CD4-positive, alpha-beta T cell treated with Interleukin-4 for 4 hours (primary cell): Measurements from ENCODE around the gene HIVEP3.
A peak's percentile ranks its signal among the peaks of the same experiment; 100 is the strongest.

Experiments used
- DNase-seq: peaks from one replicate; pipeline ENCODE4 v3.0.0-alpha.2; 2020

HIVEP3 gene

DNA sequence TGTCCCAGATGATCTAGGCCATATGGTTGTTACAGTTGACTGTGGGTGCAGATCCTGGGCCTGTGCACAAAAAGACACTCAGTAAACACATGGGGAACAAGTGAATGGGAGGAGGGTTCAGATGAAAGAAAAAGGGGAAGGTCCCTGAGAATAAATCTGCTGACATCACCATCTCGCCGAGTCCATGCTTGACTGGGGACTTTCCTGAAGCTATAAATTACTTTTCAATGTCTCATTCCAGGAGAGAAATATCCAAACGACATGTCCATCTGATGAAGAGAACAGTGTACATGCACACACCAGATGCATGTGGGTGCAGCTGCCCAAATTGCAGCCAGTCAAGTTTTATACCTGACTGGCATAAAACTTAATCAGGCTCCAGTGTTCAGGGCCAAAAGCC lies 109.0 kb downstream of the HIVEP3 start:
- DNase-seq = no peak

DNA sequence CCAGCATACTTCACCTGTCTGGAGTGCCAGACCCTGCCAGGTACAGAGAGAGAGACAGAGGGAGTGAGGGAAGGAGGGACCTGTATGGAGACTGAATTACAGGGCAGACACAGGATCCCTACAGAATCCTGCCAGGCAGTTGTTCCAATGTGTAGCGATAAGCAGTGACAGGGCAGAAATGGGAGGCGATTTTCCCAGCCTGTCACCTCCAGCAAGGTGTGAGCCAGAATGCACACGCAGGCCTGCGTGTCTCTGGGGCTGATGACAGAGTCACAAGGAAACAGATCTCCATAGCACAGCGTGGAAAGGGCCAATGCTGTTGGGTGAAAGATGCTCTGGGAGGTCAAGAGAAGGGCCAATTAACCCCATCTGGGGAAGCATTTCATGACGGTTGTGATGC lies 111.3 kb downstream of the HIVEP3 start:
- DNase-seq = no peak

DNA sequence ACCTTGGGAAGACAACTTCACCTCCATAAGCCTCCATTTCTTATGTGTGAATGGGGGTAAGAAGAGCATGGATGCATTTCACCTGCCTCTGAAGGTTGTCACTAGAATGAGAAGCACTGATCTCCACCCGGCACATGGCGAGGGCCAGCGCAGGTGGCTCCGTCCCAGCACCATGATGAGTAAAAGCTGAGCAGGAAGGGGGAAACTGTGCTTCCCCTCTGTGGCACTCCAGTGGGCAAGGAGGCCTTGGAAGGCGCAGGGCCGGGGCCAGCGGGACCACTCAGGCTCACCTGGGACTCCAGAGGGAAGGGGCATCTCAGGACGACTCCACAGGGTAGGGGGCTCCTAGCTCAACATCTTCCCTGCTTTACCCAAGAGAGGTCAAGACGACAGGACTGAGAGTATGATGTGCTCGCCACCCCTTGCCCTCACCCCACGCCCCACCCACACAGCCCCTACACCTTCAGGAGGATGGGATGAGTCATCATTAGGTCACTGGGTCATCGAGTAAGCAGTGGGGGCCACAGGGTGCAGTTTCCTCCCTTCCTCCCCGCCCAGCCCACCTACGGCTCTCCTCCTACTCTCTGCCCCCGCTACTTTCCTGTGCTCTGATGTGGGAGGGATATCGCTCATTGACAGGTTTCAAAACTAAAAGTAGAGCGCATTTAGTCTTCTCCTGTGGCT lies 112.1 kb downstream of the HIVEP3 start:
- DNase-seq = peak; percentile 57

DNA sequence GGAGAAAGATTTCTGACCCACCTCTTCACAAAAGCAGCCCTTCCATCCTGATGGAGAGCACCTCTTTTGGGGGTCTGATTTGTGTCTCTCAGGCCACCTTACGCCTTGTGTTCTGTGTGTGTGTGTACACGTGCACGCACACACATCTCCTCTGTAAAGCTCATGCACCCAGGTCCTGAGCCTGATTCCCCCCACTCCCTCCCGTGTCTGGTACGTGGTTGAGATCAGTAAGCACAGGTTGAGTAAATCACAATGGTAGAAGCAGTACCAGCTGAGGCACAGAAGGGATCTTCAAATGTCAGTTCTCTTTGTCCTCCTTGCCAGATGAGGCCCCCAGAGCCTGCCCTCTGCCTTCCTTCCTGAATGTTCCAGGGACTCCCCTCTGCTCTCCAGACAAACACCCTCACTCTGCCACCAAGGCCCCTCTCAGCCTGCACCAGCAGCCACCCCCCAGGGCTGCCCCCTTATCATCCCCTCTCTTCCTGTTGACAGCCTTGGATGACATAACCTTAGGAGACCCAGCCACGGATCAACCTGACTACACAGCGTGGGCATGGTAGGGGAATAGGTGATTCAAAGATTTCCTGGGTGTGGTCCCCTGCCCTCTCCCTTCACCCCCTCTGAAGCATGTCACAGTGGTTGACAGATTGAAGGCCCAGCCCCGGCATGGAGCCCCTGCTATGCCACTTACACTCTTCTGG lies 112.8 kb downstream of the HIVEP3 start:
- peak; percentile 44 for DNase-seq

DNA sequence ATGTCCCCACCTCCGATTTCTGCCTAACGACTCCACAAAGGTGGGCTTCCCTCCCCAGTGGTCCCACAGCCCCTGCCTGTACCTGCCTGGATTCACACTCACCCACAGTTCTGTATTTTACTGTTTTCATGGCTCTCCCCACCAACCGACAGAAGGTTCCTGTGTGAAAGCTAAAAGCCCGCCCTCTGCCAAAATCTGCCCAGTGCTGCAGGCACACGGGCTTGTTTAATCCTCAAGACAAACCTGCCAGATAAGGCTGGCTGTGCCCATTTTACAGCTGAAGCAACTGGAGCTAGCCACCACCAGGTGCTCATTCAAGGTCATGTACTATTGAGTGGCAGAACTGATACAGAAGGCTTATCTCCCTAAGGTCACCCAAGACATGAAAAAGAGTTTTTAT lies 114.5 kb downstream of the HIVEP3 start:
- DNase-seq = peak; percentile 47

DNA sequence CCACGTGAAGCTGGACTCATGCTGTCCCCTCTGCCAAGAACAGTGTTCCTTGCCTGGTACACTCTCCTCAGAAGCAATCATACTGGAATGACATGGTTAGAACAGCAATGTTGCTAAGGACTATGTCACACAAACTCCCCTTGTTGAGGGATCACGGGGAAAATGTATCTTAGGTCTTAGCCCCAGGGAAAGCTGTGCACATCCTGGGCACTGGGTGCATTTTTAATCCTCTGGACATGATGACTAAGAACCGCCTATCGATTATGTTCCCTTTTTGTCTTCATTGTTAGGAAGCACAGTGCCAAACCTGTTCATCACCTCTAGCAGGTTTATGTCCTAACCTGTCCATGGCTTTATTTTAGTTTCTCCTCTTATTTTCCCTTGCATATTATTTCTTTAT lies 115.1 kb downstream of the HIVEP3 start:
- no peak for DNase-seq

DNA sequence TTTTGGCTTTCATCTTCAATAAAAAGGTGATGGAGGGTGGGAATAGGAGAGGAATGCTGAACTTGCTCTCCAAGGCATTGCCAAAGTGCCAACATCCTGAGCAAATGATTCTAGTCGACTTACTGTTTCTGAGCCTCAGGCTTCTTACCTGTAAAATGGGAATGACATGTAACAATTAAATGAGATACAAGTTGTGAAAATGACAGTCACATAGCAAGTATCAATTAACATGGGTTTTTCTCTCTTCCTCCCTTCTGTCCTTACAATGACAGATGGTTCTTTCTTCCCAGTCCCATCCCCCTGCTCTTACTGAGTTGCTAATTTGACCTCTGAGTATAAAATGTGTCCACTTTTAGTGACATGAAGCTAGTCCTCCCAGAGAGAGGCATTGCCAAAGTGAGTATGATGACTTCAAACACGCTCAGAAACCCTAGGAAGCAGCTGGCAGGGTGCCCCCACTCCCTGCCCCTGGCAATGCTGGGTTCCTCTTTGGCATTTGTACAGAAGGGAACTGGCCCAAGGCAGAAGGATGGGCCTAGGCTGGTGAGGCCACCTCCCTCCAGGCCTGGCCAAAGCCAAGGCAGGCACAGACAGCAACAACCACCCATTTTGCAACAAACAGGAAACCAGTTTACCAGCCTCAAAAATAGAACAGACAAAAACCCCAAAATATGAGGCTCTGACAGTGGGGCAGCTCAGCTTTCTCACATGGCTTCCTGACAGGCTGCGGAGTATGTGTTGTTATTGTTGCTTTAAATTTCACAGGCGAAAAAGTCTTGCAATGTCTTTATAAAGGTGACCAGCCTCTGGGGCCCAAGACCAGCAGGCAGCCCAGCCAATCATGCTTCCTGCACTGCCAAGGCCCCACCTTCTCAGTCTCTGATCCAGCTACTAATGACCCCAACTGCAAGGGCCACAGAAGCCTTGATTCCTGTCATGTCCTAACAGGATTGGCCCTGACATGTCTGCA lies 115.9 kb downstream of the HIVEP3 start:
- peak; percentile 73 for DNase-seq

DNA sequence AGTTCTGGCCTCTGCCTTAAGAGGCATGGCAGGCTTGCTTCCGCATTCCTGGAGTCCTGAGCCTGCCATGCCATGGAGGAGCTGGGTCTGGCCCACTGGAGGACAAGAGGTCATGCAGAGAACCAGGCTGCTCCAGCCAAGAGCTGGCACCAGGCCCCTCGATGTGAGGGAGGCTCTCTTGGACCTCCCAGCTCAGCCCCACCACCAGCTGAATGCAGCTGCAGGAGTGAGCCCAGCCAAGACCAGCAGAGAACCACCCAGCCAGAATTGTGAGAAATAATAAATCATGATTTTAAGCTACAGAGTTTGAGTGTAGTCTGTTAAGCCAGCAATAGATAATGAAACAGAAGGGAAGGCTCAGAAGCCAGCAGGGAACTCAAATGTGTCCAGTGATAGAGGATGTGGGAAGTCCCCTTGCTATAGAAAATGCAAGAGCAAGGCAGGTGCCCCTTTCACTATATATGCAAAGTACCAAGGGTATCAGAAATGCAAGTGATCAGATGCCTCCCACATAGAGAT lies 118.4 kb downstream of the HIVEP3 start:
- DNase-seq = no peak

DNA sequence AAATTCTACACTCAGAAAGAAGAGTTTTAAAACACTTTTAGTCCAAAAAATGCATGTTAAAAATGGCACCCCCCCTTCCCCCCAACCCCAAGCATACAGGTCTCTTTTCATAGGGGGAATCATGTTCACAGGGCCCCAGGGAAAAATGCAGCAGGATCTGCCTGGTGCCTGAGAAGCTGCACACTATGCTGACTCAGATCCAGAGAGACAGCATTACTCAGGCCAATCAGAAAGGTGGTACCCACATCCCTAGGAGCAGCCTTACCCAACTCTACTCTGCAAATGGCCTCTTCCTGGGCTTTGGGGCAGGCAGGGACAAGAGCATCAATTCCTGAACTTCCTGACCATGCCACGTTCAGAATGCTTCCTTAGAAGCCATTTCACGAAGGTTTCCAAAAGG lies 119.0 kb downstream of the HIVEP3 start:
- DNase-seq = no peak

DNA sequence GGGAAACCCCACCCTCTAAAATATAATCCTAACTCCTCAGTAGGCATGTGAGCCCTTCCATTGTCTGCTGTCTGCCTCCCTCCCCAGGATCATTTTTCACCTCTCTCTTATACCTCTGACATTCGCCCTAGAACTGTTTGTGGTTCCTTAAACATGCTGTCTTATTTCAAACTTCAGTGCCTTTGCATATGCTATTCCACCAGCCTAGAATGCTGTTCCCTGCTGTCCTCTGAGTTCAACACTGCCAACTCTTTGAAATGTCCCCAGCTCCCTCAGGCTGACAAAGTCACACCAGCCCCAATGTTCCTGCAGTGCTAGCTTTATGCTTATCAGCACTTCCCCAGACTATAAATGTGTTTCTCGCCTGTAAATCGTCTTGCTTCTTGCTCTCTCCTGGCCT lies 119.5 kb downstream of the HIVEP3 start:
- DNase-seq = no peak

DNA sequence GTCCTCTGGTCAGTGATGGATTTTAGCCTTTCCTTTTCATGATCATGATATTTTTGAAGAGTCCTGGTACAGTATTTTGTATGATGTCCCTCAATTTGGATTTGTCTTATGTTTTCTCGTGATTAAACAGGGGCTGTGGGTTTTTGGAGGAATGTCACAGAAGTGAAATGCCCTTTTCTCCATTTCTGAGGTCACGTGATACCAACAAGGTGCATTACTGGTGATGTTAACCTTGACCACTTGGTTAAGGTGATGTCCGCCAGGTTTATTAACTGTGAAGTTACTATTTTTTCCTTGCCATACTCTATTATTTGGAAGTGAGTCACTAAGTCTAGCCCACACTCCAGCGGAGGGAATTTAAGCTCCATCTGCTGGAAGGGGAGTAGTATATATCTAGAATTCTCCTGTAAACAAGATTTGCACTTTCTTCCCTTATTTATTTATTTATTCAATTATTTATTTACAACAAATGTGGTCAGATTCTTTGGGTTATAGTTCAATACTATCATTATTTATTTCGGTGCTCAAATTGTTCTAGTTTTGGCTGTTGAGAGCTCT lies 123.4 kb downstream of the HIVEP3 start:
- no peak for DNase-seq

DNA sequence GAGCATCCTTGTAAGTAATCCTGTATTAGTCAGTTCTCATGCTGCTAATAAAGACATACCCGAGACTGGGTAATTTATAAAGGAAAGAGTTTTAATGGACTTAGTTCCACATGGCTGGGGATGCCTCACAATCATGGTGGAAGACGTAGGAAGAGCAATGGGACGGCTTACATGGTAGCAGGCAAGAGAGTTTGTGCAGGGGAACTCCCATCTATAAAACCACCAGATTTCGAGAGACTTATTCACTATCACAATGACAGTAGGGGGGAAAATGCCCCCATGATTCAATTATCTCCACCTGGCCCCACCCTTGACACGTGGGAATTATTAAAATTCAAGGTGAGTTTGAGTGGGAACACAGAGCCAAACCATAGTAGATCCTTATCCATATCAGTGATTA lies 124.7 kb downstream of the HIVEP3 start:
- no peak for DNase-seq

DNA sequence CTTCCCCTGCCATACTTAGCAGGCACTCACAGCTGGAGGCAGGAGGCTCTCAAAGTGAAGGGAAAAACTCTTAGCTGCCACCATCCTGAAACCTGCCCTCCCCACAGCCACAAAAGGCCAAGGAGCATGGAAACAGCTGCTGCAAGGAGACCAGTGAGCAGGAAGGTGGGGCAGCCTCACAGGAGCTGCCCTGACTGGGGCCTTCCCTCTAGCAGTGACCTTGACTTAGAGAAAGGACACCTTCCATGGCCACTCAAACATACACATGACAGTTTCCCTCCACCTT lies 126.3 kb downstream of the HIVEP3 start:
- DNase-seq = no peak

DNA sequence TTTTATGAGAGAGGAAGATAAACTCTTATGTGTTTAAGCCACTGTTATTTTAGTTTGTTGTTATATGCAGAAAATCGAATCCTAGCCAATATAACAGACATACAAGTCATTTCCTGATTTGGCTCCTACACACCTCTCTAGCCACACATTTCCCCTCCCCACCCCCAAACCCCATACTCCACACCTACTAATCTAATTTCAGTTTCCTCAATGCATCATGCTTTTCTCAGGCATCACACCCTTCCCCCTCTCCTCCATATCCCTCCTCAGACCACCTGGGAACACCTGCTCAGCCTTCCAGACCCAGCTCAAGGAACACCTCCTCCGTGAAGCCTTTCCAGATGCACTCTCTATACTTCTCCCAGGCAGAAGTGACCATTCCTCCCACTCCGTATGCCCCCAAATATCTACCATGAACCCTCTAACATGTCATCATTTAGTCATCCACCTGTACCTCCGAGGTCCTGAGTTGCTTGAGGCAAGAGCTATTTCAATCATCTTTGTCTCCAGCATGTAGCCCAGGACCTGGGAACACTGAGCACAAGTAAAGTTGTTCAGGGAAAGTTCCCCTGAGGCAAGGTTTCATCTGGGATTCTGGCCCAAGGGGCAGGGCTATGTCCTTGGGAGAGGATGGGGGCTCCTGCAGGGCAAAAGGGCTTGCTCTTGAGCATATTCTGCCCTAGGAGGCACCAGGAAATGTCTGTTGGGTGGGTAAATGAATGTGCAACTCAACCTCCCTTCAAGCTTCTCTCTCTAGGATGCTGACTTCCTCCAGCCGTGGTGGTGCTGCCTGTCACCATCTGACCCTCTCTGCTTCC lies 126.8 kb downstream of the HIVEP3 start:
- peak; percentile 45 for DNase-seq

DNA sequence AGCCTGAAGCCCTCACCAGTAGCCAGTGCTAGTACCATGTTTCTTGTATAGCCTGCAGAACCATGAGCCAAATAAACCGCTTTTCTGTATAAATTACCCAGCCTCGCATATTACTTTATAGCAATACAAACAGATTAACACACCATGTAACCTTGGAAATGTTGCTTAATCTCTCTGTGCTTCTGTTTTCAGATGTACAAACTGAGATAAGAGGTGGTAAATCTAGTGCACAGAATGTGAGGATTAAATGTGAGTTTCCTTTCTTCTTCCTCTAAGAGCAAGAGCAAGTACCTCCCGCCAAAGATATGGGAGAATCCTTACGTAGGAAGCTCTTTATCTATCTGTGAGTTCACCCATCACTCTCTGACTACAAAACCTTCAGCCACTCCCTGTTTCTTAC lies 128.4 kb downstream of the HIVEP3 start:
- DNase-seq = no peak

DNA sequence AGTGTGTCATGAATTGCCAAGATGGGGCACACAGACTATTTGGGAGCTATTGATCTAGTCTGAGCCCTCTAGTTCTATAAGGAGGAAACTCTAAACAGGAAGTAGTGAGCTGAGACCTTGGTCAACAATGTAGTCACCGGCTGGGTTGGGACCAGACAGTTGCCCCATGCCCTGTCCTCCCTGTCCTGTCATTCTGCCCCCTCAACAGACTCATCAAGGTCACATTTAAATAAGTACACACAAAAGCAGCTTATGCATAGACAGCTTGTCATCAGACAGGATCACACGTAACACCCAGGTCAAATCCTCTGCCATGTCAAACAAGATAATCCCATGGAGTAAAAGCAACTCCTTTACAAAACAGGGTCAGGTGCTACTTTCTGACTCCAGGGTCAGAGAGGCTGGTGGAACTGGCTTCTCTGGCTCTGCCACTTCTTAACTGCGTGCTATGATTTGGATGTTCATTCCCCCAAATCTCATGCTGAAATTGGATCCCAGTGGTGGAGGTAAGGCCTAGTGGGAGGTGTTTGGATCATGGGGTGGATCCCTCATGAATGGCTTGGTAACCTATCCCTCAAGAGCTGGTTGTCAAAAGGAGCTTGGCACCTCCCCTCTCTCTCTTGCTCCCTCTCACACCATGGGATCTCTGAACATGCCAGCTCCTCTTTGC lies 128.9 kb downstream of the HIVEP3 start:
- no peak for DNase-seq

DNA sequence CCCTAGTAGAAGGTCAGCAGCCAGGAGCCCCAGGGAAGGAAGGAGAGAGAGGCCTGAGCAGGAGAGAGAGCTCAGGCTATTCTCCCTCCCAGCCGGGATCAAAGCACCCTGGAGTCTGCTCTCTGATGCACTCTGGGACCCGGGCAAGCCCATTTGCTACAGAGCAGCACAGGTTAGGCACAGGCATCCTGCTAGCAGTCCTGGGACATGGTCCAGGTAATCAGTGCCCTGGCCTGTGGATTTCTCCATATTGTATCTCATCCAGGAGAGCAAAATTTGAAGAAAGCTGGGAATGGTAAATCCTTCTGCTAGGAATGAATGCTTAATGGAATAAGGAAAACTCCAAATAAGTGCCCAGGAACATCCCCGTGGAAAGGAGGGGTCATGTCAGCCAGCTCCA lies 130.3 kb downstream of the HIVEP3 start:
- DNase-seq = no peak

DNA sequence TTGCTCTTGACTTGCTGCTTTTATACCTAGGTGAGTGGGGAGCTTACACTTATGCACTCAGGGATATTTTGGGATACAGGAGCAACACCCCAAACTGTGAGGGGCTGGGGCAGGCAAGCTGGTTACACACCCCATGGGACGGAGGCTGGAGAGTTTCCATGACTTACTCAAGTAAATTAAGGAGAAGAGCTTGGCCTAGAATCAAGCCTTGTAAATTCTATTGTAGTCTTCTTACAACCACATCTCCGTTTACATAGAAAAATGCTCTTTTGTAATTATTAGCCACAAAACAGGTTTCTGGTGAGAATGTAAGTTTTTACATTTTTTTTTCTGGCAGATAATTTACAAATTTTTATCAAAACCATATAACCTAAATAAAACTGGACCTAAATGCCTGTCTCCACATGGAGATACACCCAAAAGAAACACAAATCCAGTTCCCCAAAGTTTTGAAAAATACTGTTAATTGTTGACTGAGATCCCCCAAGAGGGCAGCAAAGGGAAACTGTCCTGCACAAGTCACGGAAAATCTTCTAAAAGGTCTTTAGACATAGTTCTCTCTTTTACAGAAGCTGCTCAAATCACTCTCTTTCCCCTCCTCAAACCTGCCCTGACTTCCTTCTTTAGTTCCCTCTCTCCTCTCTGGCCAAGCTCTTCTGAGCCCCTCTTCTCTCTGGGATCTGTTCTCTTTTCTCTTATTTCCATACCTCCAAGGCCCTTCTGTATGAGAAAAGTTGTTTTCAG lies 134.0 kb downstream of the HIVEP3 start:
- DNase-seq = no peak

DNA sequence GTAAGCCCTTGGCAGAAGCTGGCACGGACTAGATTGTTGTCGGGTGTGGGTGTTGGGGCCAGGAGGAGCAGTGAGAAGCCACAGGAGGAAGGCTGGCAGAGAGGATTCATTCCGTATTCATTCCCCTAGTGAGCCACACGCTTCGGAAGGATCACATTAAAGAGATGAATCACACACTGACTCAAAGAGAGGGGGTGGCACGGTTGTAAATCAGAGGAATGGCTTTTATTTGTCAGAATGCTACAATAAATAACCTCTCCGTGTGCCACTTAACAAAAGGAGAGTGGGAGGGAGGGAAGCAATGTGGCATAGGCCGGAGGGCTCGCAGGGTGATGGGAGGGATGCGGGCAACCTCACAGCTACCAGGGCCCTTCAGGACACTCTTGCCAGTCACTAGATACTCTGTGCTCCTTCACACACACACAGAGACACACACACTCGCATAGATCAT lies 135.5 kb downstream of the HIVEP3 start:
- DNase-seq = no peak

DNA sequence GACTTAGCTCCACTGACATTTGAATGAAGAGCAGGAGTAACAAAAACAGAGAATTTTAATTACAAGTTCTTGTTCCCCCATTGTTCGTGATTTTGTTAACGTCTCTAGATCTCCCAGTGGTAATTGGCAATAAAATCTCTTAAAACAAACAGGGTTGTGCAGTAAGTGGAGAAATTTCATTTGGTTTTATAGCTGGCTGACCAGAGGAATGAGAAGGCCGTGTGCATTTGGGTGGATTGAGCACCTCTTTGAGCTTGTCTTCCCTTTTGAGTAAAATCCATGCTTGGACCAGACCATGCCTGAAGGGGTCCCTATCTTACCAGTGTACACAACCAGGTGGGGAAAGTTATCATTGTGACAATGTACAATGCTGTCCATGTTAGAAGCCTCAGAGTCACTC lies 137.8 kb downstream of the HIVEP3 start:
- no peak for DNase-seq

DNA sequence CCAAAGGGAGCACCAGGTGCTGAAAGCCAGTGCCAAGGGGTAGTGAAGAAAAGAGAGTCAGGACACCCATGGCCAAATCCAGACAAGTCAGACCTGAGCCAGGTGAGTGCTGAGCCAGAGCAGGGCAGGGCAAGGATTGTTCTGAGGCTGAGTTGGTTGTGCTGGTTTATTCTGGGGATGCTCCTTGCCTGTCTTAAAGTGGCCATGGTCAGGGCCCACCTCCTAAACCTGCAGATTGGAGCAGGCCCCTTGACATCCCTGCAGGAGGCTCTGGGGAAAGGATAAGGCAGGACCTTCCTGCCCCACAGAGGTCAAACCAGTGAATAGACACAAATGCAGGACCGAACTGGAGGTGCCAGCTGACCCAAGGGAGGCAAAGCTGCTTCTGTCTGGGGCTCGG lies 138.4 kb downstream of the HIVEP3 start:
- no peak for DNase-seq
